ENCODE data around the gene FSCN2.

Gene FSCN2

GRCh38 chr17:81481073-81481799 is 46.9 kb upstream of the FSCN2 start:
- Histone ChIP-seq H3K36me3 (ENCODE audit: insufficient read depth) (no peaks in the 10 kb centered on the region), H4K20me1 (ENCODE audit: insufficient read depth) (no peaks in the 10 kb centered on the region), H3K4me1 (ENCODE audit: low read depth, poor library complexity, severe bottlenecking) (peaks cover 6% of the 10 kb centered on the region), H3K4me2 (no peak overlapping the region), H2AFZ (ENCODE audit: low read depth) (no peak overlapping the region), H3K27ac (no peak overlapping the region), H3K27me3 (ENCODE audit: insufficient read depth, low read depth) (peaks cover 78% of the 10 kb centered on the region), H3K4me3 (IDR thresholded peaks at IDR 0.05; ENCODE audit: insufficient read depth, low read depth, low read length) (no peak overlapping the region), H3K79me2 (ENCODE audit: insufficient read depth, low read depth) (no peaks in the 10 kb centered on the region), H3K9ac (no peak overlapping the region)
- TF ChIP-seq, protein P1, sequence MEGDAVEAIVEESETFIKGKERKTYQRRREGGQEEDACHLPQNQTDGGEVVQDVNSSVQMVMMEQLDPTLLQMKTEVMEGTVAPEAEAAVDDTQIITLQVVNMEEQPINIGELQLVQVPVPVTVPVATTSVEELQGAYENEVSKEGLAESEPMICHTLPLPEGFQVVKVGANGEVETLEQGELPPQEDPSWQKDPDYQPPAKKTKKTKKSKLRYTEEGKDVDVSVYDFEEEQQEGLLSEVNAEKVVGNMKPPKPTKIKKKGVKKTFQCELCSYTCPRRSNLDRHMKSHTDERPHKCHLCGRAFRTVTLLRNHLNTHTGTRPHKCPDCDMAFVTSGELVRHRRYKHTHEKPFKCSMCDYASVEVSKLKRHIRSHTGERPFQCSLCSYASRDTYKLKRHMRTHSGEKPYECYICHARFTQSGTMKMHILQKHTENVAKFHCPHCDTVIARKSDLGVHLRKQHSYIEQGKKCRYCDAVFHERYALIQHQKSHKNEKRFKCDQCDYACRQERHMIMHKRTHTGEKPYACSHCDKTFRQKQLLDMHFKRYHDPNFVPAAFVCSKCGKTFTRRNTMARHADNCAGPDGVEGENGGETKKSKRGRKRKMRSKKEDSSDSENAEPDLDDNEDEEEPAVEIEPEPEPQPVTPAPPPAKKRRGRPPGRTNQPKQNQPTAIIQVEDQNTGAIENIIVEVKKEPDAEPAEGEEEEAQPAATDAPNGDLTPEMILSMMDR (conservative IDR thresholded peaks at IDR 0.05; ENCODE audit: low read depth, low read length), result no peak

- no peak overlapping the region for H3K4me3 ChIP-seq (IDR thresholded peaks at IDR 0.05; ENCODE audit: insufficient read depth, low read depth, low read length)
- H4K20me1 ChIP-seq (ENCODE audit: insufficient read depth), result no peaks in the 10 kb centered on the region
- TF ChIP-seq, protein P1 (conservative IDR thresholded peaks at IDR 0.05; ENCODE audit: low read depth, low read length), result no peak
- H3K79me2 ChIP-seq (ENCODE audit: insufficient read depth, low read depth), result no peaks in the 10 kb centered on the region
- H3K9ac ChIP-seq, result no peak overlapping the region
- H3K27ac ChIP-seq, result no peak overlapping the region
- peaks cover 6% of the 10 kb centered on the region for H3K4me1 ChIP-seq (ENCODE audit: low read depth, poor library complexity, severe bottlenecking)
- H3K36me3 ChIP-seq (ENCODE audit: insufficient read depth), result no peaks in the 10 kb centered on the region
- no peak overlapping the region for H3K4me2 ChIP-seq
- H3K27me3 ChIP-seq (ENCODE audit: insufficient read depth, low read depth), result peaks cover 76% of the 10 kb centered on the region
- H2AFZ ChIP-seq (ENCODE audit: low read depth), result no peak overlapping the region
Measured at GRCh38 chr17:81481815-81482505, 46.2 kb upstream of the FSCN2 start.

DNA sequence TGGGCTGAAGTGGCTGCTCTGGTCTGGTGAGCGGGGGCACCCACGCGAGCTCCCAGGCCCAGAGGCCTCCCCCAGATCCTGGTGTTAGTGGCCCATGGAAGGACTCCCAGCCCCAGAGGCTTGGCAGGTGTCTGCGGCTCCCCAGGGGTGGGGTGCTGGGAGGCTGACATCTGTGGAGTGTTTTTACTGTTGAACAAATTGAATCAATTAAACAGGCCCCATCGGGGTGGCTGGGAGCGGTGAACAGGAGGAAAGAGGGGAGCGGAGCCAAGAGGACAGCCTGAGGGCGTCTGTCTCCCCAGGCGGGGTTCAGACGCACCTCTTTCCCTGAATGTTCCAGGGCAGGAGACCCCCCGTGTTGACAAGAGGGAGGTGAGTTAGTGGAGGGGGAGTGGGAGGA is 45.5 kb upstream of the FSCN2 start:
- peaks cover 6% of the 10 kb centered on the region for H3K4me1 ChIP-seq (ENCODE audit: low read depth, poor library complexity, severe bottlenecking)
- no peaks in the 10 kb centered on the region for H3K36me3 ChIP-seq (ENCODE audit: insufficient read depth)
- no peaks in the 10 kb centered on the region for H4K20me1 ChIP-seq (ENCODE audit: insufficient read depth)
- H3K4me3 ChIP-seq (IDR thresholded peaks at IDR 0.05; ENCODE audit: insufficient read depth, low read depth, low read length), result no peak overlapping the region
- H3K4me2 ChIP-seq, result no peak overlapping the region
- H3K27me3 ChIP-seq (ENCODE audit: insufficient read depth, low read depth), result peaks cover 76% of the 10 kb centered on the region
- no peak overlapping the region for H2AFZ ChIP-seq (ENCODE audit: low read depth)
- H3K27ac ChIP-seq, result no peak overlapping the region
- H3K79me2 ChIP-seq (ENCODE audit: insufficient read depth, low read depth), result no peaks in the 10 kb centered on the region
- no peak overlapping the region for H3K9ac ChIP-seq
- TF ChIP-seq, protein P1 (conservative IDR thresholded peaks at IDR 0.05; ENCODE audit: low read depth, low read length), result no peak

DNA sequence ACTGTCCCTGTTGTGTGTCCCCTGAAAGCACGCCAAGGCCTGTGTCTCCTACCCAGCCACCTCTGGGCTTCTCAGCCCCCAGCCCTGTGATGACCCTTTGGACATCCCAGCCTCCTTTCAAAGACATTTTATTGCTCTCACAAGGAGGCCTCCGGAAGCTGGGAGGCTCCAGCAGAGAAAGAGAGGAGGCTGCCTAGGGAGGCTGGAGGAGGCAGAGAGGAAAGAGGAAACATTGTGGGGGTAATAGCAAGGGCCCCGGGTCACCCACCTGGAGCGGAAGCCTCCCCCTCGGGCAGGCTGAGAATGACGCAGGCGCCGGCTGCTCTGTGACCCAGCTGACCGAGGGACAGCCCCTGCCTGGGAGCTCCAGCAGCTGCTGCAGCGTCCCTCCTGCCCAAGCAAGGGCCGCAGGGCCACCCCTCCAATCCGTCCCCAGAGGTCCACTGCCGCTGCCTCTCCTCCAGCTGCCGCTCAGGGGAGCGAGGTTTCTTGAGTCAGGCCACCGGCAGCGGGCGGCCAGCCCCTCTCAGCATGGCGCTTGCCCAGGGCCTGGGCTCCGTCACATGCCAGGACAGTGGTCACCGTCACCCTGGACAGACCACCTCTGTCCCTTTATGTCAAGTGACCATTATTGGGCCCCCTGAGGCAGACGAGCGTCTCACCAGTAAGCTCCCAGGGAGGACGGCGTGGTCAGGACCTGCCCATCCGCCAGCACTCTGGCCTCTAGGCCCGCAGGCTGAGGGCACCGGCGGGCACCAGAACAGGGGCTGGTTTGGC is 44.9 kb upstream of the FSCN2 start:
- H3K4me2 ChIP-seq, result no peak overlapping the region
- H3K36me3 ChIP-seq (ENCODE audit: insufficient read depth), result no peaks in the 10 kb centered on the region
- H4K20me1 ChIP-seq (ENCODE audit: insufficient read depth), result no peaks in the 10 kb centered on the region
- peaks cover 6% of the 10 kb centered on the region for H3K4me1 ChIP-seq (ENCODE audit: low read depth, poor library complexity, severe bottlenecking)
- no peak overlapping the region for H2AFZ ChIP-seq (ENCODE audit: low read depth)
- TF ChIP-seq, protein P1 (conservative IDR thresholded peaks at IDR 0.05; ENCODE audit: low read depth, low read length), result no peak
- no peak overlapping the region for H3K9ac ChIP-seq
- H3K27ac ChIP-seq, result no peak overlapping the region
- H3K27me3 ChIP-seq (ENCODE audit: insufficient read depth, low read depth), result peaks cover 72% of the 10 kb centered on the region
- no peak overlapping the region for H3K4me3 ChIP-seq (IDR thresholded peaks at IDR 0.05; ENCODE audit: insufficient read depth, low read depth, low read length)
- no peaks in the 10 kb centered on the region for H3K79me2 ChIP-seq (ENCODE audit: insufficient read depth, low read depth)
